Superior temporal gyrus (tissue), 1 donor: Measurements from ENCODE around the gene SSH2.
A peak's percentile ranks its signal among the peaks of the same experiment; 100 is the strongest.
"Not testable (repeated sequence)": the region's sequence is repeated elsewhere in the genome, so short reads cannot be mapped to it uniquely, and the experiment has no call there.

ENCODE experiments used
- DNase-seq: peaks from one replicate; pipeline ENCODE4 v3.0.0-alpha.2; 2016; ENCODE audit errors: extremely low spot score

SSH2 gene

DNA sequence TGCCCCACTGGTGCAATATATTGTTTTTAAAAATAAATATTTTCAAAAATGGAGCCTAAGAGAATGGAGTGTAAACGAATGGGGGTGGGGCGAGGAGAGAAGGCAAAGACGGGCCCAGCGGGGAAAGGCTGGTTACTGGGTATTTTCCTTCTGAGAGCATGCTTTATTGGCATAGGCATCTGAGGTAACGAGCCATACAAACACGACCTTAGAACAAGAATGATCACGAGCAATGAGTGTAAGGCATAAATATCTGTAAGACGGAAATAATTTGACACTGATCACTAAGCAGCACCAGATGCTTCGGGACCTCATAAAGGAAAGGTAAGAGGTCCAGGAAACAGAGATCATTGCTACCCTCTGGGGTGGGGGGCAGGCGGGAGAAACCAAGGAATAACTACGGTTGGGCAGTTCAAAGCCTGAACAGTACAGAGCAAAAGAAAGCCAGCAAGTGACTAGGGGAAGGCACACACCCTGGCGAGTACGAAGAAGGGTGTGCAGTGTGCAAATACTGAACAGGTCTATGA lies 959 bp downstream of the SSH2 start:
- DNase-seq: peak; percentile 52

- peak; percentile 26 for DNase-seq
Measured at GRCh38 chr17:29927546-29927945, 2.5 kb downstream of the SSH2 start.

GRCh38 chr17:29924786-29925185 lies 5.2 kb downstream of the SSH2 start:
- no peak for DNase-seq

DNA sequence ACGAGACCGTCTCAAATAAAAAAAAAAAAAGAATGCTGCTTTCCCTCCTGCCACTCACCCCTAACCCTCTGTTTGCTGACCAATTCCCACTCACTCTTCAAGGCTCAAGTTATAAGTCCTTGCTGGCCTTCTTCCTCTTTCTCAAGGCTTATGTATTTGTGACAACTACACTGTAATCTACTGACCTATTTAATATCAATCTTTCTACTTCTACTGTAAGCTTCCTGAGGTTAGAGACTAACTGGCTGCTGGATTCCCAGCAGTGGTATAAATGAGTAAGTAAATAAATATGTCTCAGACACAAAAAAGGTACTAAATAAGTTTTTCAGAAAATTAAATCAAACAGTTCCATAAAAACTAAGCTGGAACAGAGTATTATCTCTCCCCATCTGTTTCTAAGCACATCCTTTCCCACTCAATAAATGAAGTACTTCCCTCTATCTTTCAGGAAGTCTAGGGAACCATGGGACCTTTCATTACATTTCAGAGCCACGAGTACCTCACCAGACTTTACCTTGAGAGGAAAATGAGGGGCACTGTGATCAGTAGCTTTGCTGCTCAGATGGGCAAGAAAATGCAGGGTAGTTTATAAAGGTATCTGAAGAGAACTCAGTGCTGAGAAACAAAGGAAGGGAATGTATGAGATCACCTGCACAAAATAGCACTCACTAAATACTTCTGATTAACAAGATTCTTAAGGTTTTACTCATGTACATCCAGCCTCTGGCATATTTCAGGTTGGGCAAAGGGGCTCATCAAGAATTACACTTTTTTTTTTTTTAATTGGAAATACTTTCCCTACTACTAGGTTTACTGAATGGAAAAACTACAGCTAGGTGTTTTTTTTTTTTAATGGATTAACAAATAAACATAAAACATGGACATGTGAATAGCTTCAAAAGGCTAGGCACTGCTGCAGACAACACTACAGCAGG lies 10.8 kb downstream of the SSH2 start:
- DNase-seq: no peak

DNA sequence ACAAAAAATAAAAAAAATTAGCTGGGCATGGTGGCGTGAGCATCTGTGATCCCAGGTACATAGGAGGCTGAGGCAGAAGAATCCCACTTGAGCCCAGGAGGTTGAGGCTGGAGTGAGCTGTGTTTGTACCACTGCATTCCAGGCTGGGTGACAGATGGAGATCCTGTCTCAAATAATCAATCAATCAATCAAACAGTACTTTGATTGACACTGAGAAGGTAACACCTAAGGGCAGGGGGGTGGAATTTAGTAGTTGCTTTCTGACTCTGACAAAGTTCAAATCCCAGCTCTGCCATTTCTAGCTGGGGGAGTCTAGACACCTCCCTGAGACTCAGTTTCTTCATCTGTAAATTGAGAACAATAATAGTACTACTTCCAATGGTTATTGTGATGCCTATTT lies 12.0 kb downstream of the SSH2 start:
- no peak for DNase-seq

GRCh38 chr17:29914819-29915537 lies 15.1 kb downstream of the SSH2 start:
- DNase-seq: peak; percentile 43

- DNase-seq: no peak
Measured at GRCh38 chr17:29911641-29912177, 18.3 kb downstream of the SSH2 start.

- no peak for DNase-seq
Measured at GRCh38 chr17:29909236-29910003, 20.6 kb downstream of the SSH2 start.

GRCh38 chr17:29906969-29907368 lies 23.1 kb downstream of the SSH2 start:
- no peak for DNase-seq

- DNase-seq: no peak
Measured at GRCh38 chr17:29905879-29906167, 24.2 kb downstream of the SSH2 start.

DNA sequence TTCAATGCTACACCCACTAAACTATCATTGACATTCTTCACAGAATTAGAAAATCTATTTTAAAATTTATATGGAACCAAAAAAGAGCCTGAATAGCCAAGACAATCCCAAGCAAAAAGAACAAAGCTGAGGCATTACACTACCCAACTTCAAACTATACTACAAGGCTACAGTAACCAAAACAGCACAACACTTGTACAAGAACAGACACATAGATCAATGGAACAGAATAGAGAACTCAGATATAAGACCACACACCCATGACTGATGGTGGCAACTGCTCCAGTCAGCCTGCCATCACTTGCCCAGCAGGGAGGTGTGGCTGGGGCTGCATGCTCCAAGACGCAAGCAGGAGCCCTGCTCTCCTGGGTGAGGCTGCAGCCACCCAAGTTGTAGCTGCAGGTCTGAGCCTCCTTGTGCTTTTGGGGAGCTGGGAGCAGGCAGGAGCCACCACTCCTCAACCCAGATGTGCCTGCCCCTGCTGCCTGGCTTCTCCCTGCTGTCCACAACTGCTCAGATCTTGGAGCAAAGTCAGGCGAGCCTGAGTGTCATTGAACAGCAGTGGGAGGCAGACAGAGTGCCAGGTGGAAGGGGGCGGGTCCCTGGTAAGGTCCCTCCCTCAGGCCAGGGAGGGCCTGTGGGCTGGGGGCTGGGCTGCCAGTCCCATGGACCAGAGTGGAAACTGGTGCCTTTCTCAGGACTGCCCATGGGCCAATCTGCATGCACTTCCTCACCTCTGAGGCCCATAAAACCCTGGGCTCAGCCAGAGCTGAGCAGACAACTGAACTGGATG lies 24.7 kb downstream of the SSH2 start:
- no peak for DNase-seq

- no peak for DNase-seq
Measured at GRCh38 chr17:29903471-29903870, 26.6 kb downstream of the SSH2 start.

GRCh38 chr17:29897136-29897535 lies 32.9 kb downstream of the SSH2 start:
- not testable (repeated sequence) for DNase-seq

GRCh38 chr17:29892201-29892600 lies 37.8 kb downstream of the SSH2 start:
- DNase-seq: no peak

GRCh38 chr17:29891131-29891530 lies 38.9 kb downstream of the SSH2 start:
- DNase-seq: no peak

- no peak for DNase-seq
Measured at GRCh38 chr17:29885031-29885640, 44.9 kb downstream of the SSH2 start.

DNA sequence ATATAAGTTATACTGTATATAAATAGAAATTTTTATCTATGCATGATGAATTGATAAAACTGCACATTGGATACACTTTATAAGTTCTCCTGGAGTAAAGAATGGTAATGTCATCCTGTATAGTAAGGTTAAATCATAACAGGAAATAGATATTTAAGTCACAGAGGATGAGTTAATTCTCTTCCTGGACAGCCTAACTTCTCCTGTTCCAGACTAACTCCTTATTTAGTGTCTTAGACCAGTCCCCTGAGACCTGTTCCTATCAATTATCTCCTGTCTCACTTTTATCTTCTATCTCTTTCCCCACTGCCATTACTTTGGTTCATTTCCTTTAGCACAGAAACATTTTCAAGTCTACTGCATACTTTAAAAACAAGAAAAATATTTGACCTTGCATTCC lies 46.5 kb downstream of the SSH2 start:
- no peak for DNase-seq

GRCh38 chr17:29881256-29881655 lies 48.8 kb downstream of the SSH2 start:
- no peak for DNase-seq

- DNase-seq: no peak
Measured at GRCh38 chr17:29880031-29880430, 50.0 kb downstream of the SSH2 start.

DNA sequence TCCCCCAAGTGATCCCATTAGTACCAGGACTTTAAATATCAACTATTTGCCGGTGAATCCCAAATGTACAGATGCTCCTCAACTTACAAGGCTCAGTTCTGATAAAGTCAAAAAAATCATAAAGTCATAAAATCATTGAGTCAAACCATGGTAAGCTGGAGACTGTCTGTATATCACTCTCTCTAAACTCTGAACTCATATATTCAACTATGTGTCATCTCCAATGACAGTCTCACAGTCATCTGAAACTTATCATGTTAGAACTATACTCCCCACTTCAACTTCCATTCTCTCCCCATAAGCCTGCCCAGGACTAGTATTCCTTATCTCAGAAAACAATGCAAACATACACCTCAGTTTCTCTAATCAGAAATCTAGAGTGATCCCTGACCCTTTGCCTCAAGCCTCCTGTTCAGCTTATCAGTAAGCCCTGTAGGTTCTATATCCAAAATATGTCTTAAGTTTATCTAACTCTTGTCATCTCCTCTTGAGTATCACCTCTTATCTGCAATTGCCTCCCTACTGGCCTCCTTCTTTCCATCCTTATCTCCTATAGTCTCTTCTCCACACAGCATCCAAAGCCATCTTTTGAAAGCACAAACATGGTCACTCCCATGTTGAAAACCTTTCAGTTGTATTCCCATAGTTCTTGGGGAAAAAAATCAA lies 55.0 kb downstream of the SSH2 start:
- no peak for DNase-seq
